Testis (tissue), 3 donors: ENCODE measurements around the gene ILKAP. TPM values are rescaled to one million over a fixed set of nuclear protein-coding genes. Genes with fewer than 3 reads are reported as not detected.

Experiments used
- DNase-seq: peaks from one replicate; pipeline ENCODE4 v3.0.0-alpha.2; 2019
- H3K27ac ChIP-seq, 2 donors: fragments of 200-600 bp; sonication (generic); one replicate each; pipeline ENCODE4 v1.5.1; 2019
- H3K27me3 ChIP-seq: fragments of 200-600 bp; sonication (generic); one replicate; pipeline ENCODE4 v1.5.1; 2019
- H3K36me3 ChIP-seq: fragments of 200-600 bp; sonication (generic); one replicate; pipeline ENCODE4 v1.5.1; 2017; ENCODE audit warnings: low read depth; ENCODE audit errors: missing control alignments
- H3K4me1 ChIP-seq: fragments of 200-600 bp; sonication (generic); one replicate; pipeline ENCODE4 v1.5.1; 2019
- H3K4me3 ChIP-seq, 2 donors: fragments of 200-600 bp; sonication (generic); one replicate each; pipeline ENCODE4 v1.5.1; 2017 to 2019
- H3K9me3 ChIP-seq: fragments of 200-600 bp; sonication (generic); one replicate; pipeline ENCODE4 v1.5.1; 2017
- POLR2A ChIP-seq: fragments of 450-650 bp; IDR thresholded peaks from one replicate; pipeline ENCODE4 v1.6.1; 2017; ENCODE audit warnings: antibody characterized with exemption, mild to moderate bottlenecking, moderate library complexity
- WGBS, 2 donors: methylation state at CpG; one replicate each; pipeline ENCODE4 v1.1.5; 2018; 5-methylcytosine and 5-hydroxymethylcytosine counted together
- intact Hi-C: fragments of 100-400 bp; cut with DNase I; formaldehyde crosslinking; loops from one replicate; pipeline ENCODE4 v1.15.1; 2023; ENCODE audit warnings: low total_unique reads
- polyA plus RNA-seq: library from polyadenylated mRNA; stranded (reverse); fragments of 350-450 nt; fragmentation: Illumina TruSeq; extraction: RNeasy Lipid Tissue Mini Kit (QIAGEN cat#74804); gene quantifications from one replicate; pipeline ENCODE4 v1.2.3, GENCODE V29; 2014; ENCODE audit warnings: low read depth, low replicate concordance; ENCODE audit not compliant: insufficient read depth
- total RNA-seq, 2 donors: library from RNA; depleted of rRNA; stranded (reverse); fragments of >200 nt; gene quantifications; one replicate each; pipeline ENCODE4 v1.2.3, GENCODE V29; 2016
- TF ChIP-seq, protein P1 (sequence below), 3 experiments: fragments of 450-650 bp in 2 of 3; fragments of 200-600 bp in 1 of 3; sonication (generic) in 1 of 3; IDR thresholded peaks; one replicate each; pipeline ENCODE4 v1.5.1; 2016 to 2019; ENCODE audit warnings: antibody characterized with exemption in 3 of 3, mild to moderate bottlenecking in 2 of 3, moderate library complexity in 1 of 3

The ILKAP gene
- total and polyA plus RNA-seq, 3 donors from 2014 or later = 44.8 to 65.3 (median 59.8) TPM

DNA sequence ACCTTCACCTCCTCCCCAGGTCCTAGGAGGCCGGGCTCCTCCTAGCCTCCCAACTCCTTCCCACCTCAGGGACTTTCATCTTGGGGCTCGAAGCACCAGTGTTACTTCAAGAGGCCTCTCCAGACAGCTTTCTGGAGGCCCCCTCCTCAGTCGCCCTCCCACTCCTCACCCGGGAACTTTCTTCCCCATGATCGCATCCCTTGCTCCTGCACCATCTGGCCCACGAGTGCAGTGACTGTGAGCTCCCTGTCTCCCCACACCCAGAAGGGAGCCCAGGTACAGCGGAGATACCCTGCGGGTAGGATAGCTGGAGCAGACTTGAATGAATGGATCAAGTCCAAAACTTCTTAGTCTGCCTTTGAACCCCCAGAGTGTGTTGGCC is 38.6 kb downstream of the ILKAP start:
- DNase-seq = no peak
- intact Hi-C loops = no loop called here
- 75 to 83% methylated on average over 8 of the region's 8 CpGs for WGBS, 2 donors
- no peak overlapping the region for H3K4me3 ChIP-seq
- H3K4me1 ChIP-seq = peaks cover 11% of the 10 kb centered on the region
- H3K36me3 ChIP-seq = no peaks in the 10 kb centered on the region
- H3K27ac ChIP-seq = no peak overlapping the region
- H3K9me3 ChIP-seq = no peaks in the 10 kb centered on the region
- no peaks in the 10 kb centered on the region for H3K27me3 ChIP-seq
- TF ChIP-seq POLR2A = no peak
- TF ChIP-seq, protein P1, sequence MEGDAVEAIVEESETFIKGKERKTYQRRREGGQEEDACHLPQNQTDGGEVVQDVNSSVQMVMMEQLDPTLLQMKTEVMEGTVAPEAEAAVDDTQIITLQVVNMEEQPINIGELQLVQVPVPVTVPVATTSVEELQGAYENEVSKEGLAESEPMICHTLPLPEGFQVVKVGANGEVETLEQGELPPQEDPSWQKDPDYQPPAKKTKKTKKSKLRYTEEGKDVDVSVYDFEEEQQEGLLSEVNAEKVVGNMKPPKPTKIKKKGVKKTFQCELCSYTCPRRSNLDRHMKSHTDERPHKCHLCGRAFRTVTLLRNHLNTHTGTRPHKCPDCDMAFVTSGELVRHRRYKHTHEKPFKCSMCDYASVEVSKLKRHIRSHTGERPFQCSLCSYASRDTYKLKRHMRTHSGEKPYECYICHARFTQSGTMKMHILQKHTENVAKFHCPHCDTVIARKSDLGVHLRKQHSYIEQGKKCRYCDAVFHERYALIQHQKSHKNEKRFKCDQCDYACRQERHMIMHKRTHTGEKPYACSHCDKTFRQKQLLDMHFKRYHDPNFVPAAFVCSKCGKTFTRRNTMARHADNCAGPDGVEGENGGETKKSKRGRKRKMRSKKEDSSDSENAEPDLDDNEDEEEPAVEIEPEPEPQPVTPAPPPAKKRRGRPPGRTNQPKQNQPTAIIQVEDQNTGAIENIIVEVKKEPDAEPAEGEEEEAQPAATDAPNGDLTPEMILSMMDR (IDR thresholded peaks at IDR 0.05) = no peak

DNA sequence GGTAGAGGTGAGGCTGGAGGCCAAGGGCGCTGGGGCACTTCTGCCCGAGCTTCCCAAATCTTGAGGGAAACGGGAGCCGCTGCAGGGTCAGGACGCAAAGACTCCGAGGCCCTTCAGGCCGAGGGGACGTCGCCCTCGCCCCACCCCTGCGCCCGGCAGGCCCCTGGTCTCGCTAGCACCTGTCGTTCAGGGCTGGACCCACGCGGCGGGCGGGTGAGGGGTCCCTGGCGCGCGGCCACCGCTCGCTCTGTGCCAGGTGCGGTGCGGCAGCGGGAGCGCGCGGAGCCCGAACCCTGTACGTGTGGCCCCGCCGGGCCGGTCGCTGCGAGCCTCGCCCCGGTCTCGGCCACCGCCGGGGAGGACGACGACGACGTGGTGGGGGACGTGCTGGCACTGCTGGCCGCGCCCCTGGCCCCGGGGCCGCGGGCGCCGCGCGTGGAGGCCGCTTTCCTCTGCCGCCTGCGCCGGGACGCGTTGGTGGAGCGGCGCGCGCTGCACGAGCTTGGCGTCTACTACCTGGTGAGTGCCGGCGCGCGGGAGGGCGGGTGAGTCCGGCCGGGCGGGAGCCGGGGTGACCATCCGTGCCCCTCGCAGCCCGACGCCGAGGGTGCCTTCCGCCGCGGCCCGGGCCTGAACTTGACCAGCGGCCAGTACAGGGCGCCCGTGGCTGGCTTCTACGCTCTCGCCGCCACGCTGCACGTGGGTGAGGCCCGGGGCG is 39.9 kb downstream of the ILKAP start:
- DNase-seq = peak; percentile 31
- intact Hi-C loops = no loop called here
- whole genome bisulfite sequencing, 2 donors = 2 to 28% methylated on average over 5 to 63 of the region's 95 CpGs
- Histone ChIP-seq H3K4me1 (peaks cover 8% of the 10 kb centered on the region), H3K27me3 (no peaks in the 10 kb centered on the region), H3K4me3 (peak overlapping the region in 1 of 2 donors; percentile 26), H3K9me3 (no peaks in the 10 kb centered on the region), H3K27ac (no peak overlapping the region), H3K36me3 (no peaks in the 10 kb centered on the region)
- TF ChIP-seq, protein P1 (IDR thresholded peaks at IDR 0.05) = no peak
- no peak for TF ChIP-seq POLR2A

DNA sequence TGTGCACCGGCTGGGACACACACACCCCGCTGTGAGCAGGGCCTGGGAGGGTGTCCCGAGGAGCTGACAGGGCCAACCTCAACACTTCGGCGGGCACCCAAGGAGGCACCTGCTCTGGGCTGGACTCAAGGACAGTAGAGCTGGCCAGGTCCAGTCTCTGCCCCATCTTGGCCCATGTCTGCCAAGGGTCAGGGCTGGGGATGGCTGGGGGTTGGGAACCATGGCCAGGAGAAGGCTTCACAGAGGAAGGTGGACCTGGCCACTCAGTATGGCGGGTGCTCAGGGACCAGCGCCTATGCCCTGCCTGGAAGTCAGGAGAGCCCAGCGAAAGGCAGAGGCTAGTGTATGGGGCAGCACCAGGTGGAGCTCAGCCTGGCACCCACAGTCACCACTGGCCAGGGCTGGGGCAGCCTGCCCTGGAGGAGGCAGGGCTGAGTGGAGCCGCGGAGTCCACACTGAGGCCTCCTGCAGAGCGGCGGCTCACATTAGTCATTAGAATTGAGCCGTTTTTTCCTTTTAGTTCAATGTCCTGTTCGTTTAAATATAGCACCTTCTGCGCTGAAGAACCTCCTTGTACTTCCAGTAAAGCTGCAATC is 40.6 kb downstream of the ILKAP start:
- H3K27me3 ChIP-seq = no peaks in the 10 kb centered on the region
- peaks cover 8% of the 10 kb centered on the region for H3K4me1 ChIP-seq
- intact Hi-C loops = no loop called here

DNA sequence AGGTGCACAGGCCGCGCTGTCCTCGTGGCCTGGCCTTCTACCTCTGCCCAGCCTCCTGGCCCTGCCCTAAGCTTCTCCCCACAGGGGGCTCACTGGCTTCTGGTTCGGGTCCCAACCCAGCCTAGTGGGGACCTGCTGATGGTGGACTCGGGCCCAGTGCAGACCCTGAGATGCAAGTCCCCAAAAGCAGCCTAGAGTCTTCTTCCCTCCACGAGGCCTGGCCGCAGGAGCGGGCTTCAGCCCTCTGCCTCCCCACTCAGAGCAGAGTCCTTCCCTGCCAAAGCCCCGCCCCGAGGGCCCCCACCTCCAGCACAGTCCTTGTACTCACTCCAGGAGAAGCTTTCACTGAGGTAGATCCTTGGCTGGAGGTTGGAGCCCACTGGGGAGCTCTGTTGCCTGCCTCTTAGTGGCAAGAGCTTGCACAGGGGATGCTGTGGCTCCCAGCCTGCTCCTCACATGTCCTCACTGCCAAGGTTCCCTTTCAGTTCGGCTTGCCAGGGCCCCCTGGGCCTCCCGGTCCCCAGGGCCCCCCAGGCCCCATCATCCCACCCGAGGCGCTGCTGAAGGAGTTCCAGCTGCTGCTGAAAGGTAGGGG is 41.1 kb downstream of the ILKAP start:
- Histone ChIP-seq H3K36me3 (no peaks in the 10 kb centered on the region), H3K9me3 (no peaks in the 10 kb centered on the region), H3K4me3 (no peak overlapping the region), H3K27me3 (no peaks in the 10 kb centered on the region), H3K27ac (no peak overlapping the region), H3K4me1 (peaks cover 8% of the 10 kb centered on the region)
- no peak for TF ChIP-seq POLR2A
- TF ChIP-seq, protein P1 (IDR thresholded peaks at IDR 0.05) = no peak
- 66 to 89% methylated on average over 2 to 14 of the region's 14 CpGs for WGBS, 2 donors
- intact Hi-C loops = no loop called here
- no peak for DNase-seq

More for the DNA sequence above, 40.6 kb downstream of the ILKAP start:
- 30 to 69% methylated on average over 9 to 15 of the region's 15 CpGs for WGBS, 2 donors
- Histone ChIP-seq H3K36me3 (no peaks in the 10 kb centered on the region), H3K9me3 (no peaks in the 10 kb centered on the region), H3K4me3 (no peak overlapping the region), H3K27ac (no peak overlapping the region)
- no peak for DNase-seq
- TF ChIP-seq, protein P1 (IDR thresholded peaks at IDR 0.05) = no peak
- TF ChIP-seq POLR2A = no peak
